Prostate gland (tissue), 2 donors: ENCODE measurements around the gene FSCN2. TPM values are rescaled to one million over a fixed set of nuclear protein-coding genes. Genes with fewer than 3 reads are reported as not detected.

ENCODE experiments used
- DNase-seq: peaks from one replicate; pipeline ENCODE4 v3.0.0-alpha.2; 2019; ENCODE audit warnings: low spot score
- H3K27ac ChIP-seq, 2 donors: fragments of 200-600 bp; sonication (generic); 2 replicates each; pipeline ENCODE4 v1.5.1; 2017 to 2019
- H3K27me3 ChIP-seq: fragments of 200-600 bp; sonication (generic); replicated peaks from 2 replicates; pipeline ENCODE4 v1.5.1; 2019; ENCODE audit not compliant: insufficient read depth
- H3K36me3 ChIP-seq, 2 donors: fragments of 200-600 bp; sonication (generic); 1 replicate in 1 of 2; 2 replicates in 1 of 2; pipeline versions ENCODE4 v1.5.1 to v1.8.1; 2017 to 2019
- H3K4me1 ChIP-seq: fragments of 200-600 bp; sonication (generic); replicated peaks from 2 replicates; pipeline ENCODE4 v1.5.1; 2019
- H3K4me3 ChIP-seq, 2 donors: fragments of 200-600 bp; sonication (generic); 2 replicates each; pipeline ENCODE4 v1.5.1; 2017 to 2019
- H3K9me3 ChIP-seq: fragments of 200-600 bp; sonication (generic); 2 replicates; pipeline ENCODE4 v1.5.1; 2017
- CTCF ChIP-seq, 4 experiments: fragments of 200-600 bp in 2 of 4; fragments of 450-650 bp in 2 of 4; sonication (generic) in 2 of 4; IDR thresholded peaks; 1 replicate in 3 of 4; 2 replicates in 1 of 4; pipeline ENCODE4 v1.5.1; 2016 to 2019; ENCODE audit warnings: antibody characterized with exemption in 4 of 4, mild to moderate bottlenecking in 2 of 4, moderate library complexity in 2 of 4
- POLR2A ChIP-seq: fragments of 450-650 bp; IDR thresholded peaks from one replicate; pipeline ENCODE4 v1.6.1; 2016; ENCODE audit warnings: antibody characterized with exemption, mild to moderate bottlenecking
- POLR2AphosphoS5 ChIP-seq: sonication (generic); formaldehyde crosslinking; IDR thresholded peaks from one replicate; pipeline ENCODE4 v1.6.1; 2017; ENCODE audit warnings: antibody characterized with exemption
- WGBS: methylation state at CpG from one replicate; pipeline ENCODE4 v1.1.5; 2018; 5-methylcytosine and 5-hydroxymethylcytosine counted together
- intact Hi-C: fragments of 100-400 bp; cut with DNase I; formaldehyde crosslinking; loops from one replicate; pipeline ENCODE4 v1.14.2; 2022
- total RNA-seq, 2 donors: library from RNA; depleted of rRNA; stranded (reverse); fragments of >200 nt; gene quantifications; one replicate each; pipeline ENCODE4 v1.1.0, GENCODE V29; 2016

The FSCN2 gene
- total RNA-seq, 2 donors from 2014 or later: 3.1 to 5.6 TPM

DNA sequence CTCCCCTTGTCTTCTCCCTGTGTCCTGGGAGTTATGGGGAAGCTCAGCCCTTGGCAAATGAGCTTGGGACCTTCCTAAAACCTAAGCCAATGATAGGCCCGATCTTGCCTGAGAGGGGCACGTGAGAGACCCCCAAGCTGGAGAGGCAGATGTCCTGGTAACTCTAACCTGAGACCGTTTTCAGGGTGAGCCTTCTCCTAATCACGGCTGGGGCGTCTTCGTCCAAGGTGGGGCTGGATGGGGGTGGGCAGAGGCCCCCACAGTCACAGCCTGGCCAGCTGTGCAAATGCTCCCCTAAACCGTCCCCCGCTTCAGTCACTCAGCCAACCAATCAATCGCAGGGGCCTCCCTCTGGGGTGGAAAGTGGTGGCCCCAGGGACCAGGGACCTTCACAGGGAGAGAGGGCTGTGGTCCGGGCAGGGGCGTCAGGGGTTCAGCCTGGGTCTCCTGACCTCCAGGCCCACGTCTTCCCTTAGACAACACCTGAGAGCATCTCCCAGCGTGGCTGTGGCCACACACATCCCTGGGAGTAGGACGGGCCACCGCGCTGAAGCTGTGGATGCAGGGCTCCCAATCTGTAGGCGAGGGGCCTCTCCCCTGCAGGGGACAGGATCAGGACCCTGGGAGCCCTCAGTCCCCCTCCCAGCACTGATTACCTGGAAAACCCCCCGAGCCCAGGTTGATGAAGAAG, 46.2 kb upstream of the FSCN2 start:
- H3K36me3 ChIP-seq: no peaks in the 10 kb centered on the region
- no peak for DNase-seq
- no peaks in the 10 kb centered on the region for H3K9me3 ChIP-seq
- intact Hi-C loops: loop anchor here (5.0 kb wide), 2 partner anchors 95 to 190 kb away; no protein-coding TSS in a partner anchor
- 70% methylated on average over 16 of the region's 18 CpGs for WGBS
- H3K27me3 ChIP-seq: no peaks in the 10 kb centered on the region
- no peak overlapping the region for H3K27ac ChIP-seq
- no peak for TF ChIP-seq CTCF (IDR thresholded peaks at IDR 0.05)
- TF ChIP-seq POLR2AphosphoS5: no peak
- TF ChIP-seq POLR2A: no peak
- H3K4me3 ChIP-seq: peak overlapping the region; percentile 34 to 44
- H3K4me1 ChIP-seq: peaks cover 8% of the 10 kb centered on the region

GRCh38 chr17:81482673-81483072, 45.5 kb upstream of the FSCN2 start:
- intact Hi-C loops: loop anchor here (5.0 kb wide), 2 partner anchors 95 to 190 kb away; no protein-coding TSS in a partner anchor
- Histone ChIP-seq H3K27me3 (no peaks in the 10 kb centered on the region), H3K9me3 (no peaks in the 10 kb centered on the region), H3K4me1 (peaks cover 8% of the 10 kb centered on the region), H3K4me3 (no peak overlapping the region), H3K36me3 (no peaks in the 10 kb centered on the region), H3K27ac (no peak overlapping the region)
- WGBS: 72% methylated on average over 11 of the region's 11 CpGs
- DNase-seq: no peak
- TF ChIP-seq CTCF (IDR thresholded peaks at IDR 0.05): no peak
- TF ChIP-seq POLR2A: no peak
- no peak for TF ChIP-seq POLR2AphosphoS5

GRCh38 chr17:81483085-81483861, 44.9 kb upstream of the FSCN2 start:
- H3K4me3 ChIP-seq: no peak overlapping the region
- H3K9me3 ChIP-seq: no peaks in the 10 kb centered on the region
- no peaks in the 10 kb centered on the region for H3K27me3 ChIP-seq
- intact Hi-C loops: loop anchor here (5.0 kb wide), 2 partner anchors 96 to 191 kb away; no protein-coding TSS in a partner anchor
- TF ChIP-seq POLR2A: no peak
- no peak for TF ChIP-seq CTCF (IDR thresholded peaks at IDR 0.05)
- no peak for TF ChIP-seq POLR2AphosphoS5
- WGBS: 76% methylated on average over 26 of the region's 29 CpGs
- H3K4me1 ChIP-seq: peaks cover 8% of the 10 kb centered on the region
- no peak overlapping the region for H3K27ac ChIP-seq
- H3K36me3 ChIP-seq: no peaks in the 10 kb centered on the region
- DNase-seq: no peak

- DNase-seq: no peak
- Histone ChIP-seq H3K9me3 (no peaks in the 10 kb centered on the region), H3K27me3 (no peaks in the 10 kb centered on the region), H3K4me3 (peak overlapping the region; percentile 13 to 18), H3K36me3 (no peaks in the 10 kb centered on the region), H3K27ac (no peak overlapping the region), H3K4me1 (peaks cover 11% of the 10 kb centered on the region)
- WGBS: 33% methylated on average over 15 of the region's 32 CpGs
- intact Hi-C loops: loop anchor here (1.0 to 5.0 kb wide), 3 partner anchors 97 to 230 kb away; no protein-coding TSS in a partner anchor
- TF ChIP-seq POLR2AphosphoS5 (no peak), CTCF (IDR thresholded peaks at IDR 0.05) (no peak), POLR2A (no peak)
Observed at GRCh38 chr17:81483862-81484194, 44.3 kb upstream of the FSCN2 start.
